Stimulated activated CD8-positive, alpha-beta memory T cell treated with anti-CD3 and anti-CD28 coated beads, Interleukin-2, amount 100 ng/mL, for 48 hours (primary cell): ENCODE measurements around the gene MOCS1.

Experiments
- DNase-seq, 2 donors: peaks; one replicate each; pipeline ENCODE4 v3.0.0-alpha.2; 2020; ENCODE audit warnings: low read depth in 2 of 2

Gene MOCS1

GRCh38 chr6:39924283-39924682, 10.0 kb downstream of the MOCS1 start:
- DNase-seq, result no peak

GRCh38 chr6:39923861-39924260, 10.4 kb downstream of the MOCS1 start:
- DNase-seq, result no peak

- no peak for DNase-seq
Observed at GRCh38 chr6:39923394-39923793, 10.9 kb downstream of the MOCS1 start.

GRCh38 chr6:39922821-39923220, 11.4 kb downstream of the MOCS1 start:
- no peak for DNase-seq

- no peak for DNase-seq
Observed at GRCh38 chr6:39920157-39920556, 14.1 kb downstream of the MOCS1 start.

- DNase-seq, result no peak
Observed at GRCh38 chr6:39918831-39919230, 15.4 kb downstream of the MOCS1 start.

GRCh38 chr6:39917981-39918380, 16.3 kb downstream of the MOCS1 start:
- no peak for DNase-seq

GRCh38 chr6:39917329-39917728, 16.9 kb downstream of the MOCS1 start:
- DNase-seq, result no peak

GRCh38 chr6:39915866-39916265, 18.4 kb downstream of the MOCS1 start:
- DNase-seq, result no peak

GRCh38 chr6:39914239-39914638, 20.0 kb downstream of the MOCS1 start:
- DNase-seq, result no peak

GRCh38 chr6:39913391-39913916, 20.8 kb downstream of the MOCS1 start:
- DNase-seq, result no peak

- DNase-seq, result no peak
Observed at GRCh38 chr6:39912446-39912845, 21.8 kb downstream of the MOCS1 start.

- no peak for DNase-seq
Observed at GRCh38 chr6:39911513-39912125, 22.6 kb downstream of the MOCS1 start.

GRCh38 chr6:39910744-39911143, 23.5 kb downstream of the MOCS1 start:
- no peak for DNase-seq

GRCh38 chr6:39910164-39910563, 24.1 kb downstream of the MOCS1 start:
- DNase-seq, result no peak

GRCh38 chr6:39909701-39910100, 24.6 kb downstream of the MOCS1 start:
- no peak for DNase-seq

GRCh38 chr6:39908838-39909583, 25.3 kb downstream of the MOCS1 start:
- DNase-seq, result no peak

- DNase-seq, result no peak
Observed at GRCh38 chr6:39907871-39908575, 26.2 kb downstream of the MOCS1 start.

GRCh38 chr6:39906318-39906761, 27.9 kb downstream of the MOCS1 start:
- no peak for DNase-seq

- DNase-seq, result no peak
Observed at GRCh38 chr6:39905640-39905975, 28.7 kb downstream of the MOCS1 start.

GRCh38 chr6:39904946-39905639, 29.2 kb downstream of the MOCS1 start:
- no peak for DNase-seq

GRCh38 chr6:39903656-39904055, 30.6 kb downstream of the MOCS1 start:
- DNase-seq, result no peak
